HCT116 (cell line): ENCODE measurements around the gene CCNYL1. TPM values are rescaled to one million over a fixed set of nuclear protein-coding genes. Genes with fewer than 3 reads are reported as not detected.

Experiments used
- ATAC-seq: fragments of 200-7000 bp; cut with Tn5 transposase; 2 replicates; pipeline ENCODE4 v1.9.1; 2020; ENCODE audit warnings: mild to moderate bottlenecking, moderate library complexity
- BruUV-seq: library from RNA; stranded (reverse); fragments of 400-500 nt; replicated peaks from 2 replicates; lab custom pipeline; 2021; lab: Mats Ljungman, UMichigan
- CTCF ChIA-PET: fragments of 300-600 bp; sonication (Branson Sonifier 250); formaldehyde crosslinking; loops from one replicate; lab custom pipeline; 2021; ENCODE audit warnings: antibody characterized with exemption; lab: Charles Lee
- POLR2A ChIA-PET: fragments of 300-600, 350-600 bp; sonication (Branson Sonifier 250); formaldehyde crosslinking; loops from one replicate; lab custom pipeline; 2021; ENCODE audit warnings: antibody characterized with exemption; lab: Charles Lee
- RAD21 ChIA-PET, 2 experiments: fragments of 300-600 bp; sonication (Branson Sonifier 250); formaldehyde crosslinking; loops; one replicate each; lab custom pipeline; 2023; ENCODE audit warnings: low total read pairs in 2 of 2; ENCODE audit not compliant: uncharacterized antibody in 2 of 2, unreplicated experiment in 2 of 2, low non-redundant PET in 1 of 2; lab: Charles Lee
- DNase-seq: peaks from one replicate; pipeline ENCODE4 v3.0.0-alpha.2; 2010; ENCODE audit warnings: low read depth, low spot score
- H2AFZ ChIP-seq: fragments of 200-600 bp; shearing (Covaris generic), sonication (generic); 2 replicates; pipeline ENCODE4 v1.6.1; 2017; ENCODE audit warnings: low read depth, mixed run types, mixed read lengths, antibody characterized with exemption, low read length; ENCODE audit not compliant: poor library complexity, severe bottlenecking
- H3K27ac ChIP-seq: 2 replicates; pipeline ENCODE4 v1.5.1; 2012; ENCODE audit warnings: low read depth, low read length
- H3K27me3 ChIP-seq: fragments of 200-600 bp; sonication (generic); 2 replicates; pipeline ENCODE4 v1.6.1; 2016; ENCODE audit warnings: mixed run types, low read length, mixed read lengths; ENCODE audit not compliant: insufficient read depth
- H3K36me3 ChIP-seq, 2 experiments: fragments of 200-500 bp in 1 of 2; fragments of 200-600 bp in 1 of 2; sonication (Bioruptor generic) in 1 of 2; sonication (generic) in 1 of 2; 2 replicates each; pipeline versions ENCODE4 v1.5.1 to v1.6.1; 2014 to 2016; ENCODE audit warnings: low read length in 2 of 2, inconsistent platforms in 1 of 2, mixed read lengths in 1 of 2, mixed run types in 1 of 2; ENCODE audit not compliant: insufficient read depth in 2 of 2, control insufficient read depth in 1 of 2
- H3K4me1 ChIP-seq, 2 experiments: fragments of 200-600 bp in 1 of 2; sonication (generic) in 1 of 2; 2 replicates each; pipeline versions ENCODE4 v1.5.1 to v1.6.1; 2012 to 2017; ENCODE audit warnings: low read length in 2 of 2, inconsistent platforms in 1 of 2, mild to moderate bottlenecking in 1 of 2, mixed read lengths in 1 of 2, mixed run types in 1 of 2, moderate library complexity in 1 of 2; ENCODE audit not compliant: insufficient read depth in 2 of 2, control insufficient read depth in 1 of 2
- H3K4me2 ChIP-seq: fragments of 200-600 bp; sonication (generic); 2 replicates; pipeline ENCODE4 v1.6.1; 2017; ENCODE audit warnings: mixed run types, low read length, mixed read lengths
- H3K4me3 ChIP-seq, 2 experiments: fragments of 200-600 bp in 1 of 2; sonication (generic) in 1 of 2; replicated peaks in 1 of 2; 2 replicates each; pipeline ENCODE4 v1.5.1; 2011 to 2016; ENCODE audit warnings: low read length in 2 of 2, control low read depth in 1 of 2, low read depth in 1 of 2, mild to moderate bottlenecking in 1 of 2, mixed read lengths in 1 of 2, mixed run types in 1 of 2
- H3K79me2 ChIP-seq: fragments of 200-600 bp; sonication (generic); 2 replicates; pipeline ENCODE4 v1.6.1; 2017; ENCODE audit warnings: mild to moderate bottlenecking, mixed run types, low read length, moderate library complexity, mixed read lengths; ENCODE audit not compliant: insufficient read depth
- H3K9ac ChIP-seq: fragments of 200-600 bp; sonication (generic); 2 replicates; pipeline ENCODE4 v1.6.1; 2016; ENCODE audit warnings: low read length, mixed read lengths
- H3K9me2 ChIP-seq: fragments of 200-600 bp; sonication (generic), shearing (Covaris generic); 2 replicates; pipeline ENCODE4 v1.6.1; 2017; ENCODE audit warnings: mixed run types, mild to moderate bottlenecking, moderate library complexity; ENCODE audit not compliant: insufficient read depth
- H3K9me3 ChIP-seq, 2 experiments: fragments of 200-500 bp in 1 of 2; fragments of 200-600 bp in 1 of 2; sonication (Bioruptor generic) in 1 of 2; sonication (generic) in 1 of 2; 2 replicates each; pipeline ENCODE4 v1.6.1; 2014 to 2017; ENCODE audit warnings: low read length in 2 of 2, mixed read lengths in 2 of 2, inconsistent platforms in 1 of 2, low read depth in 1 of 2, mild to moderate bottlenecking in 1 of 2, mixed run types in 1 of 2, moderate library complexity in 1 of 2; ENCODE audit not compliant: control insufficient read depth in 1 of 2, insufficient read depth in 1 of 2
- H4K20me1 ChIP-seq: fragments of 200-600 bp; sonication (generic), shearing (Covaris generic); 2 replicates; pipeline ENCODE4 v1.6.1; 2017; ENCODE audit warnings: mixed run types, mild to moderate bottlenecking, moderate library complexity; ENCODE audit not compliant: insufficient read depth
- ATF3 ChIP-seq: IDR thresholded peaks from 2 replicates; pipeline ENCODE4 v1.6.1; 2012
- CBX3 ChIP-seq: IDR thresholded peaks from 2 replicates; pipeline ENCODE4 v1.6.1; 2012; ENCODE audit warnings: low read depth
- CEBPB ChIP-seq: IDR thresholded peaks from 2 replicates; pipeline ENCODE4 v1.6.1; 2012; ENCODE audit warnings: low read depth
- CTCF ChIP-seq, 3 experiments: fragments of 200-600 bp in 1 of 3; sonication (generic) in 1 of 3; IDR thresholded peaks in 2 of 3; conservative IDR thresholded peaks in 1 of 3; 2 replicates each; pipeline ENCODE4 v1.5.1; 2012 to 2017; ENCODE audit warnings: low read depth in 2 of 3, low read length in 2 of 3, antibody characterized with exemption in 1 of 3, borderline replicate concordance in 1 of 3, control low read depth in 1 of 3, mild to moderate bottlenecking in 1 of 3, mixed read lengths in 1 of 3, mixed run types in 1 of 3, moderate library complexity in 1 of 3; ENCODE audit not compliant: insufficient read depth in 1 of 3
- EZH2 ChIP-seq: fragments of 200-600 bp; sonication (generic); IDR thresholded peaks from 2 replicates; pipeline ENCODE4 v1.6.1; 2017; ENCODE audit warnings: antibody characterized with exemption, mixed run types
- EZH2phosphoT487 ChIP-seq: fragments of 200-600 bp; IDR thresholded peaks from 2 replicates; pipeline ENCODE4 v1.6.1; 2018; ENCODE audit warnings: antibody characterized with exemption, borderline replicate concordance
- FOSL1 ChIP-seq: IDR thresholded peaks from 2 replicates; pipeline ENCODE4 v1.6.1; 2012; ENCODE audit warnings: low read depth
- JUND ChIP-seq: IDR thresholded peaks from 2 replicates; pipeline ENCODE4 v1.6.1; 2012
- POLR2A ChIP-seq: IDR thresholded peaks from 2 replicates; pipeline ENCODE4 v1.7.0; 2011; ENCODE audit warnings: borderline replicate concordance; ENCODE audit not compliant: insufficient read depth, insufficient read length; ENCODE audit errors: extremely low read depth
- RAD21 ChIP-seq: IDR thresholded peaks from 2 replicates; pipeline ENCODE4 v1.6.1; 2012; ENCODE audit warnings: low read depth, mild to moderate bottlenecking
- REST ChIP-seq: IDR thresholded peaks from 2 replicates; pipeline ENCODE4 v1.6.1; 2012; ENCODE audit warnings: low read depth
- SP1 ChIP-seq: IDR thresholded peaks from 2 replicates; pipeline ENCODE4 v1.6.1; 2012; ENCODE audit warnings: low read depth
- SRF ChIP-seq: IDR thresholded peaks from 2 replicates; pipeline ENCODE4 v1.6.1; 2012; ENCODE audit warnings: low read depth
- ZBTB33 ChIP-seq: IDR thresholded peaks from 2 replicates; pipeline ENCODE4 v1.6.1; 2011; ENCODE audit warnings: mild to moderate bottlenecking, low read length, moderate library complexity; ENCODE audit not compliant: insufficient replicate concordance; ENCODE audit errors: extremely low read depth
- ZFX ChIP-seq: fragments of 450-650 bp; IDR thresholded peaks from 2 replicates; pipeline ENCODE4 v1.6.1; 2017
- ZNF274 ChIP-seq: fragments of 200-500 bp; sonication (Bioruptor generic); IDR thresholded peaks from 2 replicates; pipeline ENCODE4 v1.6.1; 2014; ENCODE audit warnings: mild to moderate bottlenecking, low read depth, low read length, inconsistent platforms
- intact Hi-C: fragments of 100-400 bp; cut with micrococcal nuclease; formaldehyde crosslinking; loops from 2 replicates; pipeline ENCODE4 v1.10.0; 2022
- total RNA-seq: library from RNA; stranded (reverse); gene quantifications from one replicate; pipeline ENCODE4 v1.2.1, GENCODE V29; 2021; ENCODE audit not compliant: unreplicated experiment

CCNYL1 gene
- total RNA-seq, 1 experiment from 2014 or later = 14.9 TPM

GRCh38 chr2:207676827-207677354 lies 34.5 kb upstream of the CCNYL1 start (continued):
- TF ChIP-seq ZFX (no peak), EZH2phosphoT487 (no peak), JUND (peak; percentile 30), CBX3 (no peak), RAD21 (no peak), ZBTB33 (no peak), ATF3 (no peak), SRF (no peak), SP1 (no peak), POLR2A (no peak), ZNF274 (no peak)

- ATAC-seq (no peak), DNase-seq (no peak)
- Histone ChIP-seq H3K36me3 (no peaks in the 10 kb centered on the region), H3K79me2 (no peaks in the 10 kb centered on the region), H3K27me3 (no peaks in the 10 kb centered on the region), H3K4me2 (no peak overlapping the region), H3K4me1 (peaks cover 25 to 31% of the 10 kb centered on the region in 2 experiments), H4K20me1 (no peaks in the 10 kb centered on the region), H3K9me3 (no peaks in the 10 kb centered on the region), H2AFZ (no peak overlapping the region), H3K27ac (no peak overlapping the region), H3K9me2 (no peaks in the 10 kb centered on the region), H3K4me3 (no peak overlapping the region), H3K9ac (no peak overlapping the region)
- RAD21 ChIA-PET = no interaction called here
- POLR2A ChIA-PET = no interaction called here
- intact Hi-C loops = no loop called here
- CTCF ChIA-PET = no interaction called here
- BruUV-seq = no TSS peak
- TF ChIP-seq REST (no peak), FOSL1 (no peak), EZH2 (no peak), CTCF (IDR thresholded peaks at IDR 0.05 in 2 of 3, conservative IDR thresholded peaks at IDR 0.05 in 1 of 3; ENCODE audit: borderline replicate concordance in 1 of 3, insufficient read depth in 1 of 3, low read depth in 2 of 3, low read length in 2 of 3) (no peak), ZBTB33 (no peak), SP1 (no peak), ATF3 (no peak), CEBPB (no peak)
Measured at GRCh38 chr2:207681431-207681830, 30.0 kb upstream of the CCNYL1 start.
